GM12801 (cell line): Measurements from ENCODE around the gene NECAB3.

Experiments
- CTCF ChIP-seq: IDR thresholded peaks from one replicate; pipeline ENCODE4 v1.5.1; 2011; ENCODE audit warnings: control low read depth; ENCODE audit not compliant: insufficient read length; ENCODE audit errors: extremely low read depth

The NECAB3 gene

DNA sequence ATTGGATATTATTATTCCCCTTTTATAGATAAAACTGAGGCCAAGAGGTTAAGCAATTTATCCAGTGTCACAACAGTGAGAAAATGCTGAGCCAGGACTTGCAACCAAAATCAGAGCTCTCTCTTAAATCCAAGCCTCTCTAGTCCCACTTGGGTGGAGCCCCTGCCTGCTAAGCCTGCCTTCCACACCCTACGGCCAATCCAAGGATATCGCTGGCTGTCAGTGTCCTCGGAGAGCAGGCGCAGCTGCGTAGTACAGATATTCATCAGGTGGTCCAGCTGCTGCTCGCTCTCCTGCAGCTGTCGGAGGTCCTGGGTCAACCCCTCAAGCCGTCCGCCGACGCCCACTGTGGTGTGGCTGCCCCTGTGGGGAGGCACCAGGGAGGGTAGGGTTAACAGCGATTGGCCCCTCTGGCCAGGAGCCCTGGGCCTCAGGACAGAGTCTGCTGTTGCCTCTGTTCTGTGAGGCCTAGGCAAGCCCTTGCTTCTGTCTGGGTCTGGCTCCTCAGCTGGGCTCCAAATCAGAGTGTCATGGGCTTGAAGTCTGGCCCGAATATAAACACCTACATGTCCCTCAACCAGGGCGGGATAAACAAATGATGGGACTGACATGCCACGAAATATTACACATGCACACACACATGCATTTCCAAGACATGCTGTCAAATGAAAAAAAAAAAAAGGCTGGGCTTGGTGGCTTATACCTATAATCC lies 3.9 kb upstream of the NECAB3 start:
- no peak for TF ChIP-seq CTCF

DNA sequence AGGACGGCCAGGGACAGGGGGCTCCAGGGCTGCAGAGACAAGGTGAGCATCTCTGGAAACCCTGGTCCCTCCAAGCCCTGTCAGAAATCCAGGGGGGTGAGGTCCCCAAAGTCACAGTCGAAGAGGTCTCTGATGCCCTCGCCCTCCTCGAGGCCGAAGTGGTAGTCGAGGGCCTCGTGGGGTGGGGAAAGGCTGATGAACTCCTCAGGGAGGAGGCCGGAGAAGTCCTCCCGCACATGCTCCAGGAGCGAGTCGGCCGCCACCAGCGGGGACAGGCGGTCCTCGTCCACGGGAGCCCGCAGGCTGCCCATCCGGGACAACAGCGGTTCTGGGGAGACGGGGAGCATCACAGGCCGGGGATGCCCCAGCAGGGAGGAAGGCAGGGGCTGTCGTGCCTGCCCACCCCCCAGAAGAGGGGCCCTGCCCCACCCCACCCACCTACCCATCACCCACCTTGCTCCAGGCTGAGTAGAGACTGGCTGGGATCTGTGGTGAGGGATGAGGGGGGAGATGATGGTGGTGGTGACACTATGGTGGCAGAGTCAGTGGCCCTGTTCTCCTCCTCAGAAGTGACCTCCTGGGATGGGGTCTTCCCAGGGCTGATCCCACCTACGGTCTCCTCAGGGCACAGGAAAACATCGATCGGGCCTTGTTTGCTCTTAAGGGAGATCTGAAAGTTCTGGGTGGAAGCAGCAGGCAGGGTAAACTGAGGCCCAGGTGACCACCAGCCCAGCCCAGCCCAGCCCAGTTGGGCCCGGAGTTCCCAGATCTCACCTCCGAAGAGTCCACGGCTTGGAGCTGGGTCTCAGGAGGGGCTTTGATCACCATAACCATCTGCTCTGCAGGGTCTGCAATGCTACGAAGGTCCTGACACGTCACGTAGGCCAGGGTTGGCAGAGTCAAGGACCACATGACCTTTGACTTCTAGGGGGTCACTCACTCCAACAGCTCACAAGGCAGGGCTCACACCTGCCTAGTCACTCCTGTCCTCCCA lies 2.7 kb upstream of the NECAB3 start:
- no peak for TF ChIP-seq CTCF

DNA sequence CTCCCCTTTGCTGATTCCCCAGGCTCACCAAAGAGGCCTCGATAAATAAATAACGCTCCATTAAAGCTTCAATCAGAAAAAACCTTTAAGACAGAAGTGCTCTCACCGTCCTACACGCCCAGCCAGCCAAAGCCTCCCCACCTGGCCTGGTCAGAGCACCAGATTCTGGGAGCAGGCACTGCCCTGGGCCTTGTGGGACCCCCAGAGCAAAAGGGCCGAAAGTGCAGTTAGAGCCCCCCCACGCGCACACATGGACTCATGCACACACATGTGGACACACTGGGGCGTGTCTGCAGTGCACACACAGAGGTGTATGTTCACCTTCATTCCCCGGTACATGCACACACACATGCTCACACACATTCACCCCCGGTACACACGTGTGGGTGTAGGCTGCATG lies 1.9 kb upstream of the NECAB3 start:
- TF ChIP-seq CTCF: no peak

DNA sequence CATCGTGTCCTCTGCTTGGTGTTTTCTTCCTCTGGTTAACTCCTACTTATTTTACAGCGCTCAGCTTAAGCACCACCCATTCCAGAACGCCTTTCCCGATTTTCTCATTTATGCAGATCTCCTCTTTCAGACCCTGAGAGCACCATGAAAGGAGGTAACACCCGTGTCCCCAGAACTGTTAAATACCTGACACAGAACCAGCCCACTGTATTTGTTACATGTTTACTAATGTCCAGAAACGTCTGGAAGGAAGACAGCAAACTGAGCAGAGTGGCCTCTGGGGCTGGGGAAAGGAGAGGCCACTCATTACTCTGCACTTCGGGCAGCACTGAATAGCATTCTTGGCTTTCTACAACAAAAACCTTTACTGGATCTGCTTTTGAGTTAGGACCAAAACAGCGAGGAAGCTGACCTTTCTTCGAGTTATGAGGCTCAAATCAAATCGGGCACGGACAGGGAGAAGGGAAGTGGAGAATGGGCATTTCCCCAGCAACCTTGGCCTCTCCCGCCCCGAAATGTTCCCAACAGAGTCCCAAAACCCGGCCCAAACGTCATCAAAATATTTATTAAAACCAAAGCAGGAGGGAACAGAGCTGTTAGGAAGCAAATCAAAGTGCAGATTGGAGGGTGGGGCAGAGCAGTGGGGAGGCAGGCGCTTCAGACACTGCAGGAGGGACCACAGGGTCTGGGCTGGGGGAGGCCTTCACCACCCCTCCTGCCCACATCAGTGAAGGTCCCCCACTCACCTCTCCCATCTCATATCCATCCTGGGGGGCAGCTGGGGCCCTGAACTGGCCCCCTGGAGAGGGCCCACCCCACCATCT lies 1.1 kb upstream of the NECAB3 start:
- no peak for TF ChIP-seq CTCF

GRCh38 chr20:33673410-33674293 lies 576 bp downstream of the NECAB3 start:
- TF ChIP-seq CTCF: no peak

DNA sequence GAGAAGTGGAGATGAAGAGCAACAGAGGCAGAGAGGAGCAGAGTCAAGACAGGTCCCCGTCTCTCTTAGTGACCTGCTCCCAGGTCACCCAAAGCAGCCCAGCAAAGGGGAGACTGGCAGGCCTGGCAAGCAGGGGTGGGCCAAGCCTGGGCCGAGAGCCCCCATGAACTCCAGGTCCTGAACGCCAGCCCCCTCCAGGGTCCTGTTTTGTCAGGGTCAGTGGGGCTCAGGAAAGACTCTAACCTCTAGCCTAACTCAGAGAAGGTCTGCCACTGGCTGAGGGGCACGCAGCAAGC lies 1.2 kb downstream of the NECAB3 start:
- TF ChIP-seq CTCF: no peak
